Measurements from ENCODE around the gene TAF11L3. TPM values are rescaled to one million over a fixed set of nuclear protein-coding genes. Genes with fewer than 3 reads are reported as not detected.
"Not testable (repeated sequence)": the region's sequence is repeated elsewhere in the genome, so short reads cannot be mapped to it uniquely, and the experiment has no call there.

The TAF11L3 gene
- total RNA-seq, result not detected
- long read RNA-seq, result 0 reads

DNA sequence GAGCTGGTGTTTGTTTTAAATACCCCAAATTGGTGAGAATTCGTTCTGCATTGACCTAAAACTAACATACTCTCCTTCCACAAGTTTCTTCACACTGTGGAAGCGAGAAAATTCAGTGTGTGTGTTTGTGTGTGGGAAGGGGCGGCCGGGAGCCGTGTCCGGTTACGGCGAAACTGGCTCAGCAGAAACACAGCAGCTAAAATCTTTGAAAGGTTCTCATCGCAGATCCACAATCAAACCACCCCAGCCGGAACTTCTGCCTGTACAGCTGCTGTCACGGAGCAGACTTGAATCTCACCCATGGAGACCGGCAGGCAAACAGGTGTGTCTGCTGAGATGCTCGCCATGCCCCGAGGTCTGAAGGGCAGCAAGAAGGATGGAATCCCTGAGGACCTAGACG lies at the start of gene TAF11L3:
TAF11L3 (plus strand) TSS at position 301 of the 400 bp plus-strand sequence.
- ATAC-seq; intact Hi-C loops (cut with DNase I, micrococcal nuclease); DNase-seq: not testable (repeated sequence)

DNA sequence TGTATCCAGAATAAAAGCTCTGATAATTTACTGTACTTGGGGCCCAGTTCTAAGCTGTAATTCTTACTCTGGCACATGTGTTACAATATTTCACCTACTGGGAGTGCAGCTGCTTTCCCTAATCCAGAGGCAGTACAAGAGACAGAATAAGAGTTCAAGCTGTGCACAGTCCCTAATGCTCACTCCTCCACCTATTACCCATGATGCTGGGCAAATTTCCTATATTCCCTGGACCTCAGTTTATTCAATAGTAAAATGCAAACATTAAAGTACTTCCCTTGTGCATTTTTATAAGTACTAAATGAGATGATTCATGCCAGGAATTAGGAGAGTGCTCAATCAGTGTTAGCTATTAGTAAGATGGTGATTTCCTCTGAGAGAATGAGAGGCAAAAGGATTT lies 48.1 kb upstream of the TAF11L3 start:
- DNase-seq (no peak), ATAC-seq (no peak)
- intact Hi-C loops (cut with DNase I, micrococcal nuclease), result no loop called here

DNA sequence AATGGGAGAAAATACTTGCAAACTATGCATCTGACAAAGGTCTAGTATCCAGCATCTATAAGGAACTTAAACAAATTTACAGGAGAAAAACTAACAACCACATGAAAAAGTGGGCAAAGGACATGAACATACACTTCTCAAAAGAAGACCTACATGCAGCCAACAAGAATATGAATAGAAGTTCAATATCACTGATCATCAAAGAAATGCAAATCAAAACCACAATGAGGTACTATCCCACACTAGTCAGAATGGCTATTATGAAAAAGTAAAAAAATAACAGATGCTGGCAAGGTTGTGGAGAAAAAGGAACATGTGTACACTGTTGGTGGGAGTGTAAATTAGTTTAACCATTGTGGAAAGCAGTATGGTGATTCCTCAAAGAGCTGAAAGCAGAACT lies 43.1 kb upstream of the TAF11L3 start:
- DNase-seq; ATAC-seq; intact Hi-C loops (cut with DNase I, micrococcal nuclease): not testable (repeated sequence)

DNA sequence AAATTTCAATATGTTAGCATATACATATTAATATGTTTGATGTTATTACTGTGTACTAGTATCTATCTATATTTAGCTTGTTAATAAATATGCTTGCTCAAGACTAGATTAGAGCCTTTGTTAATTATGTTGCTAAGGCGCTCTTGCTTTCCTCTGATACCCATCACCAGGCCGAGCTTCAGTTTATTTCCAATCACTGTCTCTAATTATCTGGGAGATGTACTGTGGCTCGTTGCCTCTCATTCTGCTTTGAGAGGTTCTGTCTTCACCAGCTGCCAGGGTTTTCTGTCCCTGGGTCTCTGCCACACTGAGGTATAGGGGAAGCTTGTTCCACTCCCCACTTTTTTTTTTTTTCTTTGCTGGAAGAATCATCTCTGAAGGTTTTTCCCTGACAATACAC lies 41.1 kb upstream of the TAF11L3 start:
- DNase-seq (no peak), ATAC-seq (no peak)
- intact Hi-C loops (cut with DNase I, micrococcal nuclease), result no loop called here

DNA sequence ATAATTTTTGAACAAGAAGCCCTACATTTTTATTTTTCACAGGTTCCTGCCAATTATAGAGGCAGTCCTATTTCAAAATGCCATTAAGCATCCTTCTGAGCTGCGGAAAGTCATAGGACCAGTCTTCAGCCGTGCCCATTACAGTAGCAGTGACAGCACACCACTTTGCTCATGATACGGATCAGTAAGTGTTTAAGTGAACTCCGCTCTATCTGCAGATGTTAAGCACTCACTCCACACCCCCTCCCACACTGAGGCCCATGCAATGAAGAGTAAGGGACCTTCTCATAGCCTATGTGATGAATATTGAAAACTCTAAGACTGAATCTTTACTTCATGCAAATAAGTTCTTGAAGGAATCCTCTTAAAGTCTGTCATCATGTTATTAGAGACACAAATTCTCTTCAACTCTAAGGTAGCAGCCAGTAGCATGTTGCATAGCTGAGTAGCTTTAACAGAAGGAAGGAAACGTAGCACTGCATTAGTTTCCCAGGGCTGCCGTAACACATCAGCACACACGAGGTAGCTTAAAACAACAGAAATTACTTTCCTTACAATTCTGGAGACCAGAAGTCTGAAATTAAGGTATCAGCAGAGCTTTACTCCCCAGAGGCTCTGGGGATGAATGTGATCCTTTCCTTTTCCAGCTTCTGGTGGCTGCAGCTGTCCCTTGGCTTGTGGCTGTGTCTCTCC lies 40.4 kb upstream of the TAF11L3 start:
- DNase-seq, result no peak
- ATAC-seq, result no peak
- intact Hi-C loops (cut with DNase I, micrococcal nuclease), result no loop called here

DNA sequence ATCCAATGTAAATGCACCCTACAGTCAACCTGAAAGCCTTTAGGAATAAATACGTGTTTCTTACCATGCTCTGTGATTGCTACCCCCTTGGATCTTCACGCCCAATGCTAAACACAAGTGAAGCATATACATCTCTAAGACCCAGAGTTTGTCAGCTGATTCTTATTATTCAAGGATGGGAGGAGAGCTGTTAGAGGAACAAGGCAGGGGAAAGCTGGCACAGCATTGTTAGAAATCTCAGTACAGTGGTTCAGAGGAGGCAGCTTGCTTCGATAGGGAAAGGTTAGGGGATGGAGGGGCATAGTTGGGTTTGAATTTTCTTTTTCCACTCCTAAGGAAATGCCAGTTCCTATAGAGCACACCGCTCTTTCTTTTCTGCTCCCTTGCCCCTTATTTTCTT lies 36.8 kb upstream of the TAF11L3 start:
- DNase-seq, result no peak
- intact Hi-C loops (cut with DNase I, micrococcal nuclease), result no loop called here
- ATAC-seq, result no peak

DNA sequence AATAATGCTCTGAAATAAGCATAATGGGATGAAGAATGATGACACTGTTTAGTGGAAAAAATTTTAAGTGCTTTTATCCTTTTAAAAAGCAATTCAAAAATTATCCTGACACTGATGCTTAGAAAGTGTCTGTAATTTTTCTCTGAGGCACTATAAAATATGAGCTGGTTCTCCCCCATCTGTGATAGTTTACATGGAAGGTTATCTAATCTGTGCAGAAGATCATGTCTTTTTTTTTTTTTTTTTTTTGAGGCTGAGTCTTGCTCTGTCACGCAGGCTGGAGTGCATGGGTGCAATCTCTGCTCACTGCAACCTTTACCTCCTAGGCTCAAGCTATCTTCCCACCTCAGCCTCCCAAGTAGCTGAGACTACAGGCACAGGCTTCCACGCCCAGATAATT lies 35.4 kb upstream of the TAF11L3 start:
- DNase-seq (no peak), ATAC-seq (no peak)
- intact Hi-C loops (cut with DNase I, micrococcal nuclease), result no loop called here

DNA sequence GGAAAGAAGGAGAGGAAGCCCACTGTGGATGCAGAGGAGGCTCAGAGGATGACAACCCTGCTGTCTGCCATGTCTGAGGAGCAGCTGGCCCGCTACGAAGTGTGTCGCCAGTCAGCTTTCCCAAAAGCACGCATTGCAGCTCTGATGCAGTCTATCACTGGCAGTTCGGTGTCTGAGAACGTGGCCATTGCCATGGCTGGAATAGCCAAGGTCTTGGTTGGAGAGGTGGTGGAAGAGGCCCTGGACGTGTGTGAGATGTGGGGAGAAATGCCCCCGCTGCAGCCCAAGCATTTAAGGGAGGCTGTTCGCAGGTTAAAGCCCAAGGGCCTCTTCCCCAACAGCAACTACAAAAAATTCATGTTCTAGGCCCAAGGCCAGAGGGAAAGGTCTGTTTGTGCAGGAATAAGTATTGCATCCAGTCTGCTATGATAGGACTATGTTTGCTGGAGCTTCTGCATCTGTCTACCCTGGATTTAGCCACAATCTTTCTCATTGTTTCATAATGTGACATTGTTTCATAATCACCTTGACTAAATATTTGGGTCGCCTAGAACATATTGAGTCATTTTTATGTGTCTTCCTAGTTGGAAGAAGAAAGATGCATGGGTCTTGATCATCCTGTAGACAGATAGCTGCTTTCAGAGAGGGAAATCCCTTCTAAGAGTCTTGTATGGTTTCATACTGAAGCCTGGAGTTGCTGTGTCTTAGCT lies 31.5 kb upstream of the TAF11L3 start:
- DNase-seq; intact Hi-C loops (cut with DNase I, micrococcal nuclease); ATAC-seq: not testable (repeated sequence)

DNA sequence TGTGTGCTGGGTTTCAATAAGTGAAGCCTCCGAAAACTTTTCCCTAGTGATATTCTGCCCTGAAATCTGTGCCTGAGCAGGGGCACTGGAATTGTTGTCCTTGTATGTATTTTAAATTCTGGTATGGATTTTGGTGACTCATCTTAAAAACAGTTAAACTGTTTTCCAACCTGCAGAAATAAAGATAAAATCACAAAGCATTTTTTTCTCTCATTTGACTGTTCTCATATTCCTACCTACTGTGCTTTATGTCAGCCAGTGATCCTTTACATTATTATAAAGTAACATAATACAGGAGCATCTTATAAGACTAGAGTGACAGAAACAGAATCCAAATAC lies 31.0 kb upstream of the TAF11L3 start:
- DNase-seq (no peak), ATAC-seq (no peak)
- intact Hi-C loops (cut with DNase I, micrococcal nuclease), result no loop called here

DNA sequence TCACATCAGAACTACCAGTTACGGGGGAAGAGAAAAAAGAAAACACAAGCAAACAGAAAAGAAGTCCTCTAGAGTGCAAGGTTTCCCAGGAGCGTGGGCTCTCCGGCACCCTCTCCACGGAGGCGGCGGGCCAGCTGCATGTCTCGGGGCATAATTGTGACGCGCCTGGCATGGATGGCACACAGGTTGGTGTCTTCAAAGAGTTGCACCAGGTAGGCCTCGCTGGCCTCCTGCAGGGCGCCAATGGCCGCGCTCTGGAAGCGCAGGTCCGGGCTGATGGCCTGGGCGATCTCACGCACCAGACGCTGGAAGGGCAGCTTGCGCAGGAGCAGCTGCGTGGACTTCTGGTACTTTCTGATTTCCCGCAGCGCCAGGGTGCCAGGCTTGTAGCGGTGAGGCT lies 26.9 kb upstream of the TAF11L3 start:
- intact Hi-C loops (cut with DNase I, micrococcal nuclease); ATAC-seq; DNase-seq: not testable (repeated sequence)

DNA sequence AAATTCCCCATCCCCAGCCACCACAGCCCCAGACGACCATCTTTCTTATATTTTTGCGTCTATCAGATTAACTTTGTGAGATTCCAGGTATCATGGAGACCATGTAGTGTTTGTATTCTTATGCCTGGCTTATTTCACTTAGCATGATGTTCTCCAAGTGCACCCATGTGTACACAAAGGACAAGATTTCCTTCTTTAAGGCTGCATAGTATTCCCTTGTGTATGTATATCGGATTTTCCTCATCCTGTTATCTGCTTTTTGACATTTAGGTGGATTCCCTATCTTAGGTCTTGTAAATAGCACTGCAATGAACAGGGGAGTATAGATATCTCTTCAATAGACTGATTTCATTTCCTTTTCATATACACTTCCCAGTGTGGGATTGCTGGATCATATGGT lies 25.4 kb upstream of the TAF11L3 start:
- intact Hi-C loops (cut with DNase I, micrococcal nuclease), result no loop called here
- no peak for DNase-seq
- no peak for ATAC-seq

DNA sequence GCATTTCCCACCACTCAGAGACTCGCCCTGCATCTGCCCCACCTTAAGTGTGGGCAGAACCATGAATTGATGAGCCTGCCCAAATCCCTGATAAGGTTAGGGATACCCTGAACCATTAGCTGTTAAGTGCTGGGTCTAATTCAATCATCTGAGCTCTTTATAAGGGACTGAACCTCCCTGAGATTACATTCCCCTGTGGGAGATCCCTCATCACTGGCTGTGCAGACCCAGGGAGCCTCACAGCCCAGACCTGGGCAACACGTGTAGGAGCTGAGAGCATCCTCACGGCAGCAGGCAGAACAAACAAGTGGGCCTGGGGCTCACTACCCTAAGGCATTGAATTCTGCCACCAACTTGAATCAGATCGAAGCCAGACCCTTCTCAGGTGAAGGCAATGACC lies 20.7 kb upstream of the TAF11L3 start:
- DNase-seq (no peak), ATAC-seq (no peak)
- intact Hi-C loops (cut with DNase I, micrococcal nuclease), result no loop called here

DNA sequence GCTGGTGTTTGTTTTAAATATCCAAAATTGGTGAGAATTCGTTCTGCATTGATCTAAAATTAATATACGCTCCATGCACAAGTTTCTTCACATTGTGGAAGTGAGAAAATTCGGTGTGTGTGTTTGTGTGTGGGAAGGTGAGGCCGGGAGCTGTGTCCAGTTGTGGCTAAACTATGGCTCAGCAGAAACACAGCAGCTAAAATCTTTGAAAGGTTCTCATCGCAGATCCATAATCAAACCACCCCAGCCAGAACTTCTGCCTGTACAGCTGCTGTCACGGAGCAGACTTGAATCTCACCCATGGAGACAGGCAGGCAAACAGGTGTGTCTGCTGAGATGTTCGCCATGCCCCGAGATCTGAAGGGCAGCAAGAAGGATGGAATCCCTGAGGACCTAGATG lies 20.2 kb upstream of the TAF11L3 start, which contains the start of gene TAF11L2:
TAF11L2 (plus strand) TSS at position 301 of the 400 bp plus-strand sequence.
- DNase-seq; ATAC-seq; intact Hi-C loops (cut with DNase I, micrococcal nuclease): not testable (repeated sequence)

DNA sequence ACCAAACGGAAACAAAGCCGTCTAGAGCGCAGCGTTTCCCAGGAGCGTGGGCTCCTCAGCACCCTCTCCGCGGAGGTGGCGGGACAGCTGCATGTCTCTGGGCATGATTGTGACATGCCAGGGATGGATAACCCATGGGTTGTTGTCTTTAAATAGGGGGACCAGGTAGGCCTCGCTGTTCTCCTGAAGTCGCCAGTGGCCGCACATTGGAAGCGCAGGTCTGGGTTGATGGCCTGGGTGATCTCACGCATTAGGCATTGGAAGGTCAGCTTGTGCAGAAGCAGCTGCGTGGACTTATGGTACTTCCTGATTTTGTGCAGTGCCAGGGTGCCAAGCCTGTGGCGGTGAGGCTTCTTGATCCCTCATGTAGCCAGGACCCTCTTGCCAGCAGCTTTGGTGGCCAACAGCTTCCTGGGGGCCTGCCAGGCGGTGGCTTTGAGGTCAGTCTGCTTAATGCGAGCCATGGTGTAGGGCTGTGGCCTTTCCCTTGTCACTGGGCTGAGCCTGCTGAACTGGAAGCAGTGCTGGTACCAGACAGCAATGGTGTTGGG lies 6.3 kb upstream of the TAF11L3 start:
- DNase-seq, result no peak
- no peak for ATAC-seq
- intact Hi-C loops (cut with DNase I, micrococcal nuclease), result no loop called here

DNA sequence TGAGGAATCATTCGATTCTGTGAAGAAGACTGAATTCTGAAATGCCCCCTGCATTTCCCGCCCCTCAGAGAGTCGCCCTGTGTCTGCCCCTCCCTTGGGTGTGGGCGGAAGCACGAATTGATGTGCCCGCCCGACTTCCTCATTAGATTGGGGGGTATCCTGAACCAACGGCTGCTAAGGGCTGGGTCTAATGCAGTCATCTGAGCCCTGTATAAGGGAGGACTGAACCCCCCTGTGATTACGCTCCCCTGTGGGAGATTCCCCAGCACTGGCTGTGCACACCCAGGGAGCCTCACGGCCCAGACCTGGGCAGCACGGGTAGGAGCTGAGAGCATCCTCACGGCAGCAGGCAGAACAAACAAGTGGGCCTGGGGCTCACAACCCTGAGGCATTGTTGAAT lies 641 bp upstream of the TAF11L3 start:
- intact Hi-C loops (cut with DNase I, micrococcal nuclease); DNase-seq; ATAC-seq: not testable (repeated sequence)

DNA sequence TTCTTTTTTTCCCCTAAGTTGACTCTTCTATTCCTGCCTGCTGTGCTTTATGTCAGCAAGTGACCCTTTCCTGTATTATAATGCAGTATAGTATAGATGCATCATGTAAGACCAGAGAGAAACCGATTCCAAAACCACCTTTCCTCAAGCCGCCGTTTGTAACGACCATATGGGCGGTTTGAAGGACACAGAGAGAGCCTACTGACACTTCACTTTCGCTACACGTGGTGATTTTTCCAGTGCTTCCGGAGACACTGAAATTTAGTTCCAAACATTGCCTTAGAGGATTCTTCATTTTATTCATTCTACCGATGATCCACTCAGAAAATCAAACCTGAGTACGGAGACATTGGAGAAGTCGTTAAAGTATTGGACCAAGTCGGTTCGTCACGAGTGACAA lies 1.3 kb downstream of the TAF11L3 start:
- ATAC-seq; DNase-seq; intact Hi-C loops (cut with DNase I, micrococcal nuclease): not testable (repeated sequence)

DNA sequence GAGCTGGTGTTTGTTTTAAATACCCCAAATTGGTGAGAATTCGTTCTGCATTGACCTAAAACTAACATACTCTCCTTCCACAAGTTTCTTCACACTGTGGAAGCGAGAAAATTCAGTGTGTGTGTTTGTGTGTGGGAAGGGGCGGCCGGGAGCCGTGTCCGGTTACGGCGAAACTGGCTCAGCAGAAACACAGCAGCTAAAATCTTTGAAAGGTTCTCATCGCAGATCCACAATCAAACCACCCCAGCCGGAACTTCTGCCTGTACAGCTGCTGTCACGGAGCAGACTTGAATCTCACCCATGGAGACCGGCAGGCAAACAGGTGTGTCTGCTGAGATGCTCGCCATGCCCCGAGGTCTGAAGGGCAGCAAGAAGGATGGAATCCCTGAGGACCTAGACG lies 3.3 kb downstream of the TAF11L3 start, which contains the start of gene TAF11L4:
TAF11L4 (plus strand) TSS at position 301 of the 400 bp plus-strand sequence.
- intact Hi-C loops (cut with DNase I, micrococcal nuclease); ATAC-seq; DNase-seq: not testable (repeated sequence)

DNA sequence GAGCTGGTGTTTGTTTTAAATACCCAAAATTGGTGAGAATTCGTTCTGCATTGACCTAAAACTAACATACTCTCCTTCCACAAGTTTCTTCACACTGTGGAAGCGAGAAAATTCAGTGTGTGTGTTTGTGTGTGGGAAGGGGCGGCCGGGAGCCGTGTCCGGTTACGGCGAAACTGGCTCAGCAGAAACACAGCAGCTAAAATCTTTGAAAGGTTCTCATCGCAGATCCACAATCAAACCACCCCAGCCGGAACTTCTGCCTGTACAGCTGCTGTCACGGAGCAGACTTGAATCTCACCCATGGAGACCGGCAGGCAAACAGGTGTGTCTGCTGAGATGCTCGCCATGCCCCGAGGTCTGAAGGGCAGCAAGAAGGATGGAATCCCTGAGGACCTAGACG lies 6.8 kb downstream of the TAF11L3 start, which contains the start of gene TAF11L5:
TAF11L5 (plus strand) TSS at position 301 of the 400 bp plus-strand sequence.
- DNase-seq; intact Hi-C loops (cut with DNase I, micrococcal nuclease); ATAC-seq: not testable (repeated sequence)

DNA sequence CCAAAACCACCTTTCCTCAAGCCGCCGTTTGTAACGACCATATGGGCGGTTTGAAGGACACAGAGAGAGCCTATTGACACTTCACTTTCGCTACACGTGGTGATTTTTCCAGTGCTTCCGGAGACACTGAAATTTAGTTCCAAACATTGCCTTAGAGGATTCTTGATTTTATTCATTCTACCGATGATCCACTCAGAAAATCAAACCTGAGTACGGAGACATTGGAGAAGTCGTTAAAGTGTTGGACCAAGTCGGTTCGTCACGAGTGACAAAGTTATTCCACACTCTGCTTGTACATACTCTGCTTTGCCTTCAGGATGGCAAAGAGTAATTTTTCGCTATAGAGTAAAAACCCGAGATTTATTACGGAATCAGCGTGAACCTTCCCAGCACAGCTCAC lies 8.3 kb downstream of the TAF11L3 start:
- DNase-seq; intact Hi-C loops (cut with DNase I, micrococcal nuclease); ATAC-seq: not testable (repeated sequence)

DNA sequence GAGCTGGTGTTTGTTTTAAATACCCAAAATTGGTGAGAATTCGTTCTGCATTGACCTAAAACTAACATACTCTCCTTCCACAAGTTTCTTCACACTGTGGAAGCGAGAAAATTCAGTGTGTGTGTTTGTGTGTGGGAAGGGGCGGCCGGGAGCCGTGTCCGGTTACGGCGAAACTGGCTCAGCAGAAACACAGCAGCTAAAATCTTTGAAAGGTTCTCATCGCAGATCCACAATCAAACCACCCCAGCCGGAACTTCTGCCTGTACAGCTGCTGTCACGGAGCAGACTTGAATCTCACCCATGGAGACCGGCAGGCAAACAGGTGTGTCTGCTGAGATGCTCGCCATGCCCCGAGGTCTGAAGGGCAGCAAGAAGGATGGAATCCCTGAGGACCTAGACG lies 10.2 kb downstream of the TAF11L3 start, which contains the start of gene TAF11L6:
TAF11L6 (plus strand) TSS at position 301 of the 400 bp plus-strand sequence.
- intact Hi-C loops (cut with DNase I, micrococcal nuclease); ATAC-seq; DNase-seq: not testable (repeated sequence)
